NCI-H1436 treated with DMSO at 0.1 percent for 48 hours (cell line): ENCODE results near the gene KCNN4.

Source experiments
- DNase-seq: peaks from one replicate; lab custom pipeline; 2025; lab: John Stamatoyannopoulos, UW

KCNN4 gene

GRCh38 chr19:43748205-43748594 lies 32.6 kb downstream of the KCNN4 start:
- DNase-seq = no peak

GRCh38 chr19:43747557-43748204 lies 33.1 kb downstream of the KCNN4 start:
- no peak for DNase-seq

- DNase-seq = no peak
Measured at GRCh38 chr19:43743059-43743458, 37.7 kb downstream of the KCNN4 start.

- DNase-seq = no peak
Measured at GRCh38 chr19:43741075-43741825, 39.5 kb downstream of the KCNN4 start.

- DNase-seq = no peak
Measured at GRCh38 chr19:43739439-43740235, 41.1 kb downstream of the KCNN4 start.

GRCh38 chr19:43738780-43739211 lies 42.0 kb downstream of the KCNN4 start:
- DNase-seq = no peak

- DNase-seq = no peak
Measured at GRCh38 chr19:43735957-43736356, 44.8 kb downstream of the KCNN4 start.

- DNase-seq = no peak
Measured at GRCh38 chr19:43735013-43735412, 45.8 kb downstream of the KCNN4 start.

GRCh38 chr19:43731846-43732245 lies 48.9 kb downstream of the KCNN4 start:
- DNase-seq = no peak

GRCh38 chr19:43731346-43731745 lies 49.4 kb downstream of the KCNN4 start:
- DNase-seq = no peak

- no peak for DNase-seq
Measured at GRCh38 chr19:43729919-43730318, 50.9 kb downstream of the KCNN4 start.

GRCh38 chr19:43727593-43727853 lies 53.2 kb downstream of the KCNN4 start:
- DNase-seq = no peak

- no peak for DNase-seq
Measured at GRCh38 chr19:43726736-43727592, 53.8 kb downstream of the KCNN4 start.

- DNase-seq = no peak
Measured at GRCh38 chr19:43725468-43725867, 55.3 kb downstream of the KCNN4 start.

GRCh38 chr19:43724896-43725295 lies 55.9 kb downstream of the KCNN4 start:
- DNase-seq = no peak

GRCh38 chr19:43723588-43723987 lies 57.2 kb downstream of the KCNN4 start:
- DNase-seq = no peak

- no peak for DNase-seq
Measured at GRCh38 chr19:43721469-43722048, 59.2 kb downstream of the KCNN4 start.

GRCh38 chr19:43720936-43721335 lies 59.8 kb downstream of the KCNN4 start:
- DNase-seq = no peak

GRCh38 chr19:43719918-43720317 lies 60.9 kb downstream of the KCNN4 start:
- no peak for DNase-seq

- no peak for DNase-seq
Measured at GRCh38 chr19:43719378-43719868, 61.4 kb downstream of the KCNN4 start.

GRCh38 chr19:43718627-43719377 lies 62.0 kb downstream of the KCNN4 start:
- DNase-seq = no peak
